Mucosa of gallbladder (tissue), 1 donor: ENCODE measurements around the gene SPATS2L. TPM values are rescaled to one million over a fixed set of nuclear protein-coding genes. Genes with fewer than 3 reads are reported as not detected.

ENCODE experiments used
- DNase-seq: peaks from one replicate; pipeline ENCODE4 v3.0.0-alpha.2; 2020; ENCODE audit warnings: low spot score
- total RNA-seq: library from RNA; stranded (reverse); gene quantifications from one replicate; pipeline ENCODE4 v1.2.1, GENCODE V29; 2021
- donor health status: DM: no; HTN: no; CAD: no.

SPATS2L gene
- total RNA-seq, 1 donor from 2014 or later: 243 TPM

- DNase-seq: no peak
Measured at GRCh38 chr2:200442471-200442870, 136.0 kb downstream of the SPATS2L start.

- no peak for DNase-seq
Measured at GRCh38 chr2:200443376-200443775, 136.9 kb downstream of the SPATS2L start.

GRCh38 chr2:200443916-200444315, 137.4 kb downstream of the SPATS2L start:
- DNase-seq: no peak

GRCh38 chr2:200444530-200444929, 138.0 kb downstream of the SPATS2L start:
- DNase-seq: no peak

- DNase-seq: no peak
Measured at GRCh38 chr2:200445284-200445683, 138.8 kb downstream of the SPATS2L start.

- no peak for DNase-seq
Measured at GRCh38 chr2:200446612-200447011, 140.1 kb downstream of the SPATS2L start.

- DNase-seq: no peak
Measured at GRCh38 chr2:200447139-200447855, 140.8 kb downstream of the SPATS2L start.

GRCh38 chr2:200448455-200448854, 142.0 kb downstream of the SPATS2L start:
- no peak for DNase-seq

GRCh38 chr2:200449149-200449548, 142.7 kb downstream of the SPATS2L start:
- no peak for DNase-seq

- no peak for DNase-seq
Measured at GRCh38 chr2:200450288-200450687, 143.8 kb downstream of the SPATS2L start.

GRCh38 chr2:200451511-200451910, 145.0 kb downstream of the SPATS2L start:
- no peak for DNase-seq

- no peak for DNase-seq
Measured at GRCh38 chr2:200452377-200452776, 145.9 kb downstream of the SPATS2L start.

- DNase-seq: no peak
Measured at GRCh38 chr2:200453142-200453852, 146.8 kb downstream of the SPATS2L start.

- DNase-seq: no peak
Measured at GRCh38 chr2:200453853-200454534, 147.5 kb downstream of the SPATS2L start.

GRCh38 chr2:200454927-200455801, 148.7 kb downstream of the SPATS2L start:
- DNase-seq: no peak

- no peak for DNase-seq
Measured at GRCh38 chr2:200455958-200456421, 149.5 kb downstream of the SPATS2L start.

GRCh38 chr2:200456567-200456966, 150.1 kb downstream of the SPATS2L start:
- no peak for DNase-seq

- DNase-seq: no peak
Measured at GRCh38 chr2:200459101-200459500, 152.6 kb downstream of the SPATS2L start.

GRCh38 chr2:200461846-200462710, 155.6 kb downstream of the SPATS2L start:
- DNase-seq: no peak

- no peak for DNase-seq
Measured at GRCh38 chr2:200463452-200463851, 157.0 kb downstream of the SPATS2L start.
